IPS-20b (cell line): ENCODE measurements around the gene A2ML1.
"Not testable (repeated sequence)": the region's sequence is repeated elsewhere in the genome, so short reads cannot be mapped to it uniquely, and the experiment has no call there.

ENCODE experiments used
- H3K27ac ChIP-seq: one replicate; pipeline ENCODE4 v1.5.1; 2013; ENCODE audit warnings: low read length
- H3K27me3 ChIP-seq: 2 replicates; pipeline ENCODE4 v1.6.1; 2013; ENCODE audit warnings: mild to moderate bottlenecking, low read length, inconsistent platforms; ENCODE audit not compliant: insufficient read depth
- H3K36me3 ChIP-seq: 2 replicates; pipeline ENCODE4 v1.6.1; 2013; ENCODE audit warnings: low read depth, mild to moderate bottlenecking, inconsistent platforms, low read length, moderate library complexity; ENCODE audit not compliant: insufficient read depth
- H3K4me1 ChIP-seq: 2 replicates; pipeline ENCODE4 v1.6.1; 2013; ENCODE audit warnings: mild to moderate bottlenecking, control low read depth, inconsistent platforms, low read length, moderate library complexity; ENCODE audit not compliant: insufficient read depth
- H3K4me3 ChIP-seq: 2 replicates; pipeline ENCODE4 v1.5.1; 2013; ENCODE audit warnings: mild to moderate bottlenecking, low read length, inconsistent platforms
- H3K9ac ChIP-seq: 2 replicates; pipeline ENCODE4 v1.6.1; 2013; ENCODE audit warnings: low read depth, mild to moderate bottlenecking, inconsistent platforms, low read length, moderate library complexity
- H3K9me3 ChIP-seq: 2 replicates; pipeline ENCODE4 v1.6.1; 2013; ENCODE audit warnings: mild to moderate bottlenecking, low read depth, low read length, inconsistent platforms; ENCODE audit not compliant: insufficient read depth

A2ML1 gene

GRCh38 chr12:8859448-8859847 lies 37.0 kb downstream of the A2ML1 start:
- not testable (repeated sequence) for H3K27me3 ChIP-seq

GRCh38 chr12:8860165-8860961 lies 37.9 kb downstream of the A2ML1 start:
- Histone ChIP-seq H3K4me1 (no peaks in the 10 kb centered on the region), H3K4me3 (no peak overlapping the region), H3K27ac (no peak overlapping the region), H3K36me3 (no peaks in the 10 kb centered on the region), H3K27me3 (no peaks in the 10 kb centered on the region), H3K9ac (no peak overlapping the region), H3K9me3 (no peaks in the 10 kb centered on the region)

More at GRCh38 chr12:8859448-8859847, 37.0 kb downstream of the A2ML1 start:
- not testable (repeated sequence) for H3K4me1 ChIP-seq, H3K9me3 ChIP-seq, H3K9ac ChIP-seq, H3K36me3 ChIP-seq, H3K4me3 ChIP-seq, H3K27ac ChIP-seq

GRCh38 chr12:8866429-8866828 lies 44.0 kb downstream of the A2ML1 start:
- Histone ChIP-seq H3K9me3 (no peaks in the 10 kb centered on the region), H3K27me3 (no peaks in the 10 kb centered on the region), H3K4me3 (no peak overlapping the region), H3K27ac (no peak overlapping the region), H3K4me1 (no peaks in the 10 kb centered on the region), H3K36me3 (no peaks in the 10 kb centered on the region), H3K9ac (no peak overlapping the region)

GRCh38 chr12:8867009-8867408 lies 44.6 kb downstream of the A2ML1 start:
- Histone ChIP-seq H3K36me3 (no peaks in the 10 kb centered on the region), H3K4me3 (no peak overlapping the region)

GRCh38 chr12:8867786-8868185 lies 45.4 kb downstream of the A2ML1 start:
- Histone ChIP-seq H3K27ac (no peak overlapping the region), H3K36me3 (no peaks in the 10 kb centered on the region), H3K4me3 (no peak overlapping the region), H3K9me3 (no peaks in the 10 kb centered on the region), H3K27me3 (no peaks in the 10 kb centered on the region), H3K4me1 (no peaks in the 10 kb centered on the region), H3K9ac (no peak overlapping the region)

More at GRCh38 chr12:8867009-8867408, 44.6 kb downstream of the A2ML1 start:
- H3K4me1 ChIP-seq: no peaks in the 10 kb centered on the region
- H3K27ac ChIP-seq: no peak overlapping the region
- no peak overlapping the region for H3K9ac ChIP-seq
- no peaks in the 10 kb centered on the region for H3K27me3 ChIP-seq
- H3K9me3 ChIP-seq: no peaks in the 10 kb centered on the region

- H3K4me3 ChIP-seq: no peak overlapping the region
- H3K9ac ChIP-seq: no peak overlapping the region
- H3K27me3 ChIP-seq: no peaks in the 10 kb centered on the region
- no peaks in the 10 kb centered on the region for H3K9me3 ChIP-seq
- H3K36me3 ChIP-seq: no peaks in the 10 kb centered on the region
- no peak overlapping the region for H3K27ac ChIP-seq
- H3K4me1 ChIP-seq: no peaks in the 10 kb centered on the region
Measured at GRCh38 chr12:8870586-8870985, 48.2 kb downstream of the A2ML1 start.

- Histone ChIP-seq H3K27ac (no peak overlapping the region), H3K4me3 (no peak overlapping the region), H3K9me3 (no peaks in the 10 kb centered on the region), H3K36me3 (no peaks in the 10 kb centered on the region), H3K9ac (no peak overlapping the region), H3K4me1 (no peaks in the 10 kb centered on the region), H3K27me3 (no peaks in the 10 kb centered on the region)
Measured at GRCh38 chr12:8871068-8871467, 48.6 kb downstream of the A2ML1 start.

GRCh38 chr12:8876887-8877286 lies 54.5 kb downstream of the A2ML1 start:
- no peak overlapping the region for H3K9ac ChIP-seq

GRCh38 chr12:8886502-8887284 lies 64.3 kb downstream of the A2ML1 start:
- H3K9me3 ChIP-seq: no peaks in the 10 kb centered on the region
- no peaks in the 10 kb centered on the region for H3K27me3 ChIP-seq
- peaks cover 3% of the 10 kb centered on the region; the same call in 1 of the 2 replicates for H3K4me1 ChIP-seq
- H3K4me3 ChIP-seq: no peak overlapping the region
- no peaks in the 10 kb centered on the region for H3K36me3 ChIP-seq
- no peak overlapping the region for H3K9ac ChIP-seq
- no peak overlapping the region for H3K27ac ChIP-seq

More at GRCh38 chr12:8876887-8877286, 54.5 kb downstream of the A2ML1 start:
- Histone ChIP-seq H3K36me3 (no peaks in the 10 kb centered on the region), H3K4me1 (0 out of 2 replicates have a peak, but pooled peaks cover 2% of the 10 kb centered on the region), H3K9me3 (no peaks in the 10 kb centered on the region), H3K27me3 (no peaks in the 10 kb centered on the region), H3K27ac (no peak overlapping the region), H3K4me3 (no peak overlapping the region)

GRCh38 chr12:8887285-8887715 lies 64.9 kb downstream of the A2ML1 start:
- Histone ChIP-seq H3K27ac (no peak overlapping the region), H3K4me3 (no peak overlapping the region), H3K36me3 (no peaks in the 10 kb centered on the region), H3K27me3 (no peaks in the 10 kb centered on the region), H3K4me1 (peaks cover 3% of the 10 kb centered on the region; the same call in 1 of the 2 replicates), H3K9me3 (no peaks in the 10 kb centered on the region), H3K9ac (no peak overlapping the region)

- H3K9me3 ChIP-seq: no peaks in the 10 kb centered on the region
- no peak overlapping the region for H3K27ac ChIP-seq
- peak overlapping the region; percentile 54; the same call in 1 of the 2 replicates for H3K9ac ChIP-seq
- H3K27me3 ChIP-seq: no peaks in the 10 kb centered on the region
- peaks cover 3% of the 10 kb centered on the region; the same call in 1 of the 2 replicates for H3K4me1 ChIP-seq
- no peaks in the 10 kb centered on the region for H3K36me3 ChIP-seq
- H3K4me3 ChIP-seq: peak overlapping the region; percentile 60
Measured at GRCh38 chr12:8890313-8891085, 68.1 kb downstream of the A2ML1 start.
